Ectodermal cell (in vitro differentiated cells): ENCODE results near the gene OXSR1.
A peak's percentile ranks its signal among the peaks of the same experiment; 100 is the strongest.
"Not testable (repeated sequence)": the region's sequence is repeated elsewhere in the genome, so short reads cannot be mapped to it uniquely, and the experiment has no call there.

Experiments
- H3K27ac ChIP-seq: 2 replicates; pipeline ENCODE4 v1.7.0; 2013; ENCODE audit warnings: mild to moderate bottlenecking, low read depth, low read length; ENCODE audit not compliant: insufficient read depth, poor library complexity, severe bottlenecking
- H3K27me3 ChIP-seq: 2 replicates; pipeline ENCODE4 v1.7.0; 2013; ENCODE audit warnings: mild to moderate bottlenecking, low read length; ENCODE audit not compliant: insufficient read depth, control insufficient read depth, poor library complexity, severe bottlenecking
- H3K36me3 ChIP-seq: one replicate; pipeline ENCODE4 v1.7.0; 2013; ENCODE audit warnings: low read length; ENCODE audit not compliant: control insufficient read depth, insufficient read depth
- H3K4me1 ChIP-seq: one replicate; pipeline ENCODE4 v1.7.0; 2013; ENCODE audit warnings: low read length; ENCODE audit not compliant: control insufficient read depth, insufficient read depth
- H3K4me3 ChIP-seq: 2 replicates; pipeline ENCODE4 v1.7.0; 2013; ENCODE audit warnings: low read depth, low read length, control low read depth; ENCODE audit not compliant: insufficient read depth
- H3K9me3 ChIP-seq: 2 replicates; pipeline ENCODE4 v1.7.0; 2013; ENCODE audit warnings: mild to moderate bottlenecking, low read length, moderate library complexity; ENCODE audit not compliant: control insufficient read depth
- WGBS, 2 experiments: methylation state at CpG; one replicate each; pipeline ENCODE4 v1.1.7; 2013; ENCODE audit warnings: missing lambda C conversion rate in 2 of 2; 5-methylcytosine and 5-hydroxymethylcytosine counted together

OXSR1 gene

DNA sequence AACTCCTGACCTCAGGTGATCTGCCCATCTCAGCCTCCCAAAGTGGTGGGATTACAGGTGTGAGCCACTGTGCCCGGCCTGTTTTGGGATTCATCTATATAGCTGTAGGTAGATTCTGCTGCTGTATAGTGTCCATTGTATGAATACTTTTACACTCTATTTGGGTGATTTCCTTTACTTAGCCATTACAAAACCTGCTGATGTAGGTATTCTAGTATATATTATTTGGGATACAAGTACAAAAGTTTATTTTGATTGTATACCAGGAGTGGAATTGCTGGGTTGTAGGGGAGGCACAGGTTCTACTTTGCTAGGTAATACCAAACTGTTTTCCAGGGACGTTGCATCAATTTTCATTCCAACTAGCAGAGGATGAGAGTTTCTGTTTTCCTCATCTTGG, 9.5 kb upstream of the OXSR1 start:
- 86 to 89% methylated on average over 2 of the region's 2 CpGs for WGBS, 2 experiments
- H3K4me3 ChIP-seq = no peak overlapping the region

DNA sequence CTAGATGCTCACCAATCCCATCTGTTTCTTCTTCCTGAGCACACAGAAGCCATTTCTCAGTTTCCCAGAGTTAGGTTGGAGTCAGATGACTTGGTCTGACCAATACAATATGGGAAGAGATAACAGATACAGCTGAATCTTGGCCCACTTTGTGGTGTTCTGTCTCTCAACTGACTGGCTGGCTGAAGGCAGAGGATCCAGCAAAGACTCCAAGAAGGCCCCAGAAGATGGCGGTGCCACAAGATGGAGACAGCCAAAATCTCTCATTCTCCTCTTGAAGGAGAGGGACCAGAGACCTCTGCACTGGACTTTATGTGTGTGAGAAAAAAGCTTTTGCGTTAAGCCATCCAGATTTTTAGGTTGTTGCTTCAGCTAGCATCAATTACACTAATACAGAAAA, 8.2 kb upstream of the OXSR1 start:
- 93 to 95% methylated on average over 2 of the region's 2 CpGs for whole genome bisulfite sequencing, 2 experiments
- Histone ChIP-seq H3K27ac (no peak overlapping the region), H3K9me3 (no peaks in the 10 kb centered on the region), H3K4me3 (no peak overlapping the region), H3K27me3 (no peaks in the 10 kb centered on the region), H3K36me3 (no peaks in the 10 kb centered on the region), H3K4me1 (no peaks in the 10 kb centered on the region)

More for the DNA sequence above, 9.5 kb upstream of the OXSR1 start:
- H3K36me3 ChIP-seq = no peaks in the 10 kb centered on the region
- H3K27me3 ChIP-seq = no peaks in the 10 kb centered on the region
- no peak overlapping the region for H3K27ac ChIP-seq
- H3K4me1 ChIP-seq = no peaks in the 10 kb centered on the region
- H3K9me3 ChIP-seq = no peaks in the 10 kb centered on the region

DNA sequence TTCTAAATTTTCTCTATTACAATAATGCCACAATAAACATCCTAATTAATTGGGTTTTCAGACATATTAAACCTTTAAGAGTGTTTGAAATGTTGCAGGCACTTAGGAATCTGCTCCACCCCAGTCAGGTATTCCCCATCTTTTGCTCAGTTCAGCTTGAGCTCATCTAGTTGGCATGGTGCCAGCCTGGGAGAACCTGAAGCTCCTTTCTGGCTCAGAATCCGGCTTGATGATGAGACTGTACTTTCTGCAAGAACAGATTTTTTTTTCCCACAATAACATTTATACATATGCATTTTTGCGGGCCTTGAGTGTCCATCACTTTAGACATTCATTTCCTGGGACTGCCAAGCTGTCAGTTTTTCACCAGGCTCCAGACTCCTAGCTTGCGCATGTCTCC, 7.7 kb upstream of the OXSR1 start:
- WGBS, 2 experiments = 89 to 90% methylated on average over 3 of the region's 3 CpGs
- H3K27me3 ChIP-seq = no peaks in the 10 kb centered on the region
- no peaks in the 10 kb centered on the region for H3K4me1 ChIP-seq
- H3K4me3 ChIP-seq = no peak overlapping the region
- no peaks in the 10 kb centered on the region for H3K9me3 ChIP-seq
- H3K27ac ChIP-seq = no peak overlapping the region
- H3K36me3 ChIP-seq = no peaks in the 10 kb centered on the region

DNA sequence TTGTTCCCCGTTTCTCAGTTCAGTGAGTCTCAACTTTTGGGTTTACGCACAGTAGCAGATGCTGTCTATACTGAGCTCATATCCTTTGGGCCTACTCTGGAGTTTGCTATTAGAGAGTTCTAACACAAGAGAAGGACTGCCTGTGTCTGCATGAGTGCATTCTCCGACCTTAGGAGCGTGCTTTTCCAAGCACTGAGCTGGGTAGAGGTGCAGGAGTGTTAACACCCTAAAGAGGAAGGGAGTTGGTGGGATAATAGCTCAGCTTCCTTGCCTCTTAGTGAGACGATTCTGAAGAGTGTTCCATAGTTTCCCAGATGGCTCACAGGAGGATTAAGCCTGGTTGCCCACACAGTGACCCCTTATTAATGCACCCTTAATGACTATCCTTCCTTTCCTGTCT, 6.9 kb upstream of the OXSR1 start:
- Histone ChIP-seq H3K27me3 (no peaks in the 10 kb centered on the region), H3K36me3 (no peaks in the 10 kb centered on the region), H3K9me3 (no peaks in the 10 kb centered on the region), H3K27ac (no peak overlapping the region), H3K4me1 (no peaks in the 10 kb centered on the region), H3K4me3 (no peak overlapping the region)
- 87 to 91% methylated on average over 5 of the region's 5 CpGs for WGBS, 2 experiments

DNA sequence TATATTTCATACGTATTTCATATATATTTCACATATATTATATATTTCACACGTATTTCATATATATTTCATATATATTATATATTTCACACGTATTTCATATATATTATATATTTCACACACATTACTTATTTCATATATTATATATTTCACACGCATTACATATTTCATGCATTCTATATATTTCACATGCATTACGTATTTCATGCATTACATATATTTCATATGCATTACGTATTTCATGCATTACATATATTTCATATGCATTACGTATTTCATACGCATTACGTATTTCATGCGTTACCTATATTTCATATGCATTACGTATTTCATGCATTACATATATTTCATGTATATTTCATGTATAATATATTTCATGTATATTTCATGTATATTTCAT, 4.6 kb upstream of the OXSR1 start:
- not testable (repeated sequence) for H3K36me3 ChIP-seq, H3K27ac ChIP-seq, H3K9me3 ChIP-seq, H3K27me3 ChIP-seq, H3K4me1 ChIP-seq, H3K4me3 ChIP-seq
- WGBS, 2 experiments = 97 to 98% methylated on average over 7 to 8 of the region's 11 CpGs

DNA sequence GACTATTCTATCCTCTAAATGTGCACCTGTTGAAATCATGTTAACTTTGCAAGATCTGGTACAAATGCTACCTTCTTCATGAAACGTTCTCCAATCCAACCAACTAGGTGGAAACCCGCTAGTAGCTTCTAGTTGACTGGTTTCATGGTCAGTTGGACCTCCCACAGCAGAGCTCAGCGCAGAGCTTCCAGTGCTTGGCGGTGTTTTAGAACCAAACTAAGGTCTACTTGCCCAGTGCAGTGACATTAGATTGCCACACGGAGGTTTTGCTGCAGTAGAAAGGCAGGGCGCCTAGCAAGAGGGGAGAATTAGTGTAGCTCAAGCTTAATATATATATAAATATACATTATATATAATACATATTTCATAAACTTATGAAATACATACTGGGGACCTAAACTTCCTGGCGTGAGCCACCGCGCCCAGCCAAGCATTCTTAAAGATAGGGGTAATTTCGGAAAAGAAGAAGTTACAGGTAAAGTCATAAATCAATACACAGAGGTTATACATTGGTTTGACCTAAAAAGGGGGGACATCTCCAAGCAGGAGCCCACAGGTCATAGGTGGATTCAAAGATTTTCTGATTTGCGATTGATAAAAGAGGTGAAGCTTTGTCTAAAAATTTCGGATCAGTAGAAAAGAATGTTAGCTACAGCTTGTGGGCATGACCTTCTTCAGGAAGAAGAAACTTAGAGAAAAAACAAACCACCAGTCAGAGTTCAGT, 2.1 kb upstream of the OXSR1 start:
- H3K4me1 ChIP-seq = no peaks in the 10 kb centered on the region
- no peaks in the 10 kb centered on the region for H3K9me3 ChIP-seq
- WGBS, 2 experiments = 85 to 88% methylated on average over 11 of the region's 12 CpGs
- no peak overlapping the region for H3K27ac ChIP-seq
- H3K4me3 ChIP-seq = no peak overlapping the region
- no peaks in the 10 kb centered on the region for H3K36me3 ChIP-seq
- H3K27me3 ChIP-seq = no peaks in the 10 kb centered on the region

DNA sequence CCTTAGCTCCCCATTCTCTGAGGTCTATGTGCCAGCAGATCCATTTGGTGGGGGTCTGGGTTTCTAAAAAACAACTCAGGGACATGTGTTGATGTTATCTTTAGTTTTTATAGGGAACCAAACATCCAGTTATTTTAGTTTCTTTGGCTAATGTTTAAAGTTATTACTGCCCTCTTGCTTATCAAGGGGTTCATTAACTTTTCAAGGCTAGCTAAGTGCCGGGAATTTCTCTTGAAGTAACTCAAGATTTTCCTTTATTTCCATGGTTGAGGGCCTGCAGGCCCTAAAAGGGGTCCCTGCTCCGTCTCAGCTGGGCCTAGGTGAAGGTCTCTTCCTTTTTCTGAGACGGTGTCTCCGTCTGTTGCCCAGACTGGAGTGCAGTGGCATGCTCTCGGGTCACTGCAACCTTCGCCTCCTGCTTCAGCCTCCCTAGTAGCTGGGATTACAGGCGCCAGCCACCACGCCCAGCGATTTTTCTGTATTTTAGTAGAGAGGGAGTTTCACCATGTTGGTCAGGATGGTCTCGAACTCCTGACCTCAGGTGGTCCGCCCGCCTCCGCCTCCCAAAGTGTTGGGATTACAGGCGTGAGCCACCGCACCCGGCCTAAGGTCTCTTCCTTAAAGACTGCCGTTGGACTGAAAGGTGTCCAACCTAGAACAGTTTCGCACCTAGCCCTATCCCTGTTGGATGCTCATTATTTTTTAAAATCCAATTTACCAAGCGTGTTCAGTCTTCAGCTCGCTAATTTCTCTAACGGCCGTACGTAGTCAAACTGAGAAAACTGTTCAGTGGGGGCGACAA, 1.3 kb upstream of the OXSR1 start:
- WGBS, 2 experiments = 86 to 88% methylated on average over 24 of the region's 24 CpGs
- no peaks in the 10 kb centered on the region for H3K4me1 ChIP-seq
- no peak overlapping the region for H3K27ac ChIP-seq
- no peaks in the 10 kb centered on the region for H3K9me3 ChIP-seq
- H3K36me3 ChIP-seq = no peaks in the 10 kb centered on the region
- peak overlapping the region; percentile 79 for H3K4me3 ChIP-seq
- H3K27me3 ChIP-seq = no peaks in the 10 kb centered on the region

DNA sequence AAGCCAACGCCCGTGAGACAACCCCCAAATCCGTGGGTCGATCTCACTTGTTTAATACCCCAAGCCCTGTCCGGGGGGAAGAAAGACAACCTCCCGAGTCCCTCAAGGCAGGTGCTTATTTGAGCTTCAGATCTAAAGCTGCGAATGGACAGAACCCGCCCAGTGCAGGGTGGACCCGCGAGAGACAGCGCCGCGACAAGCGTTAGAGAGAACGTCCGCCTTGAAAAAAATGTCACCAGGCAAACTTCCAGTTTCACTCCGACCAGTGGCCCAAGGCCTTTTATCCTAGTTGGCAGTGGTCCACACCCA, 740 bp upstream of the OXSR1 start:
- Histone ChIP-seq H3K27me3 (no peaks in the 10 kb centered on the region), H3K36me3 (no peaks in the 10 kb centered on the region), H3K4me3 (peak overlapping the region; percentile 79), H3K4me1 (no peaks in the 10 kb centered on the region), H3K27ac (peak overlapping the region; percentile 94), H3K9me3 (no peaks in the 10 kb centered on the region)
- WGBS, 2 experiments = 17 to 20% methylated on average over 17 of the region's 17 CpGs

DNA sequence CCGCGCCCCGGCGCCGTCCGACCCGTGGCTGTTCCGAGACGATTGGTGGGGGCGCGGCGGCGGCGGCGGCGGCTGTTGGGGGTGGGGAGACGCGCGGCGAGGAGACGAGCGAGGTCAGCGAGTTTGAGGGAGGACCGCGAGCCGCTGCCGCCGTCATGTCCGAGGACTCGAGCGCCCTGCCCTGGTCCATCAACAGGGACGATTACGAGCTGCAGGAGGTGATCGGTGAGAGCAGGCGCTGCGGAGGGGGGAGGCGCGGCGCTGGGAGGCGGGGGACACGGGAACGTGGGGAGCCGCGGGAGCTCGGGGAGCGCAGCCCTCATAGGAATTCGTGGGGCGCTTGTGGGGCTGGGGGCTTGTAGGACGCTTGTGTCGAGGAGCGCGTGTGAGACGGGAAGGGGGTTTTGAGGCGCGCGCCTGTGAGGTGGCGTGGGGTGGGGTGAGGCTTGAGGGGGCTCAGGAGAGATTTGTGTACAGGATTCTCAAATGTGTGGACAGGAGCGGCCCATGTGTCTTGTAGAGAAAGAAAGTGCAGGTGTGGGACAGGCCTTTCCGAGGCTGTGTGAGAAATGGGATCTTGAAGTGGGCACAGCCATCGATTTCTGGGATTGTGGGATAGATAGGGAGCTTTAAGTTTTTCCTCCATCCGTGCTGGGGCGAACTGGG, 518 bp downstream of the OXSR1 start:
- Histone ChIP-seq H3K36me3 (no peaks in the 10 kb centered on the region), H3K27ac (peak overlapping the region; percentile 94), H3K4me3 (peak overlapping the region; percentile 79), H3K4me1 (no peaks in the 10 kb centered on the region), H3K9me3 (no peaks in the 10 kb centered on the region), H3K27me3 (no peaks in the 10 kb centered on the region)
- WGBS, 2 experiments = 1% methylated on average over 62 of the region's 62 CpGs

DNA sequence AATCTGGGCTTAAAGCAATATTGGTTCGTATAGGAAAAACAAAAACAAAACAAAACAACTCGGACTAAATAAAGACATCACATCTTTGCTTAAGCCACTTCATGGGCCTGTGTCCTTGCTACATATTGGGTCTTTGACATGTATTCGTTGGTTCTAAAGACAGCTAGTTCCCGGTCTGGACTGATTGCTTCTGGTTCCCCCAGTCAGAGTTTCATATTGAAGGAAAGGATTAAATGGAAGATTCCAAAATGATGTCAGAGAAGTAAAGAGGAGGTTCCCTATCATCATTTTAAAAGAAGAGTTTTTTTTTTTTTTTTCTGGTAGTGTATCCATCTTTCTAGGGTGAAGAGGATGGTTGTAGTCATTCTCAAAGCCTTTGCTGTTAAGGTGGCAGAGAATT, 2.3 kb downstream of the OXSR1 start:
- Histone ChIP-seq H3K4me3 (no peak overlapping the region), H3K9me3 (no peaks in the 10 kb centered on the region), H3K4me1 (no peaks in the 10 kb centered on the region), H3K36me3 (no peaks in the 10 kb centered on the region), H3K27me3 (no peaks in the 10 kb centered on the region), H3K27ac (no peak overlapping the region)
- WGBS, 2 experiments = 90 to 93% methylated on average over 4 of the region's 4 CpGs
